H9 (cell line): Measurements from ENCODE around the gene HBP1. TPM values are rescaled to one million over a fixed set of nuclear protein-coding genes. Genes with fewer than 3 reads are reported as not detected.

Experiments
- DNase-seq: peaks from one replicate; pipeline ENCODE4 v3.0.0-alpha.2; 2017
- H2AFZ ChIP-seq: one replicate; pipeline ENCODE4 v1.6.1; 2013; ENCODE audit warnings: mild to moderate bottlenecking, low read length, control low read depth, moderate library complexity
- H2AK5ac ChIP-seq: 2 replicates; pipeline ENCODE4 v1.6.1; 2013; ENCODE audit warnings: low read length, control low read depth, mixed read lengths; ENCODE audit not compliant: insufficient read length
- H2BK120ac ChIP-seq: one replicate; pipeline ENCODE4 v1.6.1; 2013; ENCODE audit warnings: low read depth, mild to moderate bottlenecking, low read length, control low read depth, inconsistent platforms; ENCODE audit not compliant: poor library complexity, severe bottlenecking
- H2BK12ac ChIP-seq: 2 replicates; pipeline ENCODE4 v1.6.1; 2013; ENCODE audit warnings: low read length, control low read depth, mixed read lengths, low read depth; ENCODE audit not compliant: insufficient read length
- H2BK15ac ChIP-seq: 2 replicates; pipeline ENCODE4 v1.6.1; 2013; ENCODE audit warnings: low read depth, low read length, control low read depth
- H2BK20ac ChIP-seq: one replicate; pipeline ENCODE4 v1.6.1; 2013; ENCODE audit warnings: low read depth, mild to moderate bottlenecking, low read length, control low read depth, inconsistent platforms; ENCODE audit not compliant: poor library complexity, severe bottlenecking
- H2BK5ac ChIP-seq: 2 replicates; pipeline ENCODE4 v1.6.1; 2013; ENCODE audit warnings: low read length, control low read depth, mixed read lengths; ENCODE audit not compliant: insufficient read length
- H3K14ac ChIP-seq: 2 replicates; pipeline ENCODE4 v1.6.1; 2013; ENCODE audit warnings: low read length, control low read depth; ENCODE audit not compliant: insufficient read depth
- H3K18ac ChIP-seq: 2 replicates; pipeline ENCODE4 v1.6.1; 2013; ENCODE audit warnings: low read depth, mild to moderate bottlenecking, mixed read lengths, low read length, control low read depth; ENCODE audit not compliant: insufficient read length
- H3K23ac ChIP-seq: 2 replicates; pipeline ENCODE4 v1.6.1; 2013; ENCODE audit warnings: low read length, control low read depth, mixed read lengths, low read depth; ENCODE audit not compliant: insufficient read length
- H3K23me2 ChIP-seq: 2 replicates; pipeline ENCODE4 v1.6.1; 2013; ENCODE audit warnings: low read depth, mild to moderate bottlenecking, mixed read lengths, low read length, control low read depth; ENCODE audit not compliant: insufficient read length, poor library complexity, severe bottlenecking
- H3K27ac ChIP-seq: 2 replicates; pipeline ENCODE4 v1.5.1; 2013; ENCODE audit warnings: low read length, control low read depth, mixed read lengths, low read depth; ENCODE audit not compliant: insufficient read length
- H3K27me3 ChIP-seq: 2 replicates; pipeline ENCODE4 v1.6.1; 2013; ENCODE audit warnings: low read length, control low read depth, inconsistent platforms; ENCODE audit not compliant: insufficient read depth
- H3K4ac ChIP-seq: 2 replicates; pipeline ENCODE4 v1.6.1; 2013; ENCODE audit warnings: low read depth, mild to moderate bottlenecking, control low read depth, inconsistent platforms, low read length, moderate library complexity
- H3K4me1 ChIP-seq: 2 replicates; pipeline ENCODE4 v1.6.1; 2013; ENCODE audit warnings: low read length, control low read depth, inconsistent platforms; ENCODE audit not compliant: insufficient read depth
- H3K4me2 ChIP-seq: 2 replicates; pipeline ENCODE4 v1.6.1; 2013; ENCODE audit warnings: low read length, control low read depth, mixed read lengths; ENCODE audit not compliant: insufficient read length, insufficient read depth
- H3K56ac ChIP-seq: 2 replicates; pipeline ENCODE4 v1.6.1; 2013; ENCODE audit warnings: low read depth, mild to moderate bottlenecking, mixed read lengths, low read length, control low read depth; ENCODE audit not compliant: insufficient read length
- H3K79me1 ChIP-seq: 2 replicates; pipeline ENCODE4 v1.6.1; 2013; ENCODE audit warnings: low read depth, mild to moderate bottlenecking, moderate library complexity, low read length, control low read depth, inconsistent platforms; ENCODE audit not compliant: insufficient read depth, poor library complexity, severe bottlenecking
- H3K79me2 ChIP-seq: 2 replicates; pipeline ENCODE4 v1.6.1; 2013; ENCODE audit warnings: low read length, control low read depth, inconsistent platforms; ENCODE audit not compliant: insufficient read depth
- H3K9ac ChIP-seq: 2 replicates; pipeline ENCODE4 v1.6.1; 2013; ENCODE audit warnings: low read length, control low read depth, mixed read lengths; ENCODE audit not compliant: insufficient read length; ENCODE audit errors: extremely low read depth
- H3K9me3 ChIP-seq: one replicate; pipeline ENCODE4 v1.6.1; 2013; ENCODE audit warnings: low read depth, low read length, inconsistent platforms; ENCODE audit not compliant: control insufficient read depth
- H3T11ph ChIP-seq: one replicate; pipeline ENCODE4 v1.6.1; 2013; ENCODE audit warnings: mild to moderate bottlenecking, low read length, control low read depth, inconsistent platforms
- H4K20me1 ChIP-seq: one replicate; pipeline ENCODE4 v1.6.1; 2013; ENCODE audit not compliant: control insufficient read depth, insufficient read length, insufficient read depth
- H4K5ac ChIP-seq: 2 replicates; pipeline ENCODE4 v1.6.1; 2013; ENCODE audit warnings: low read depth, mild to moderate bottlenecking, mixed read lengths, low read length, control low read depth; ENCODE audit not compliant: insufficient read length
- H4K8ac ChIP-seq: replicated peaks from 2 replicates; pipeline ENCODE4 v1.6.1; 2013; ENCODE audit warnings: low read length, control low read depth, mixed read lengths, low read depth; ENCODE audit not compliant: insufficient read length
- H4K91ac ChIP-seq: 2 replicates; pipeline ENCODE4 v1.6.1; 2013; ENCODE audit warnings: low read depth, mild to moderate bottlenecking, moderate library complexity, mixed read lengths, low read length, control low read depth; ENCODE audit not compliant: insufficient read length
- H3K27ac Mint-ChIP-seq, 3 experiments: 2 replicates in 2 of 3; 3 replicates in 1 of 3; pipeline ENCODE4 v1.8.0; 2020 to 2021; ENCODE audit warnings: mixed read lengths in 3 of 3, mild to moderate bottlenecking in 1 of 3, moderate library complexity in 1 of 3
- H3K27me3 Mint-ChIP-seq: 2 replicates; pipeline ENCODE4 v1.8.0; 2021; ENCODE audit warnings: low read depth, mild to moderate bottlenecking, moderate library complexity, mixed read lengths
- H3K36me3 Mint-ChIP-seq, 3 experiments: 2 replicates in 2 of 3; 3 replicates in 1 of 3; pipeline ENCODE4 v1.8.0; 2020 to 2021; ENCODE audit warnings: low read depth in 3 of 3, mixed read lengths in 3 of 3; ENCODE audit not compliant: insufficient read depth in 1 of 3
- H3K4me1 Mint-ChIP-seq, 2 experiments: 2 replicates each; pipeline ENCODE4 v1.8.0; 2020; ENCODE audit warnings: mixed read lengths in 2 of 2
- H3K4me3 Mint-ChIP-seq, 2 experiments: 2 replicates in 1 of 2; 3 replicates in 1 of 2; pipeline ENCODE4 v1.8.0; 2020 to 2021; ENCODE audit warnings: mild to moderate bottlenecking in 2 of 2, mixed read lengths in 2 of 2, moderate library complexity in 1 of 2
- H3K9me3 Mint-ChIP-seq, 2 experiments: 2 replicates in 1 of 2; 3 replicates in 1 of 2; pipeline ENCODE4 v1.8.0; 2020; ENCODE audit warnings: mild to moderate bottlenecking in 2 of 2, mixed read lengths in 2 of 2, moderate library complexity in 1 of 2
- CTCF ChIP-seq: fragments of 200-600 bp; sonication (generic); conservative IDR thresholded peaks from 3 replicates; pipeline ENCODE4 v1.8.0; 2021; ENCODE audit warnings: antibody characterized with exemption, mild to moderate bottlenecking
- WGBS: extraction: QIAGEN DNeasy Blood & Tissue Kit; methylation state at CpG from one replicate; pipeline ENCODE4 v1.1.7; 2013; ENCODE audit warnings: missing lambda C conversion rate, low lambda C conversion rate, mixed read lengths; ENCODE audit not compliant: insufficient read length; ENCODE audit errors: extremely low coverage; 5-methylcytosine and 5-hydroxymethylcytosine counted together
- total RNA-seq: library from RNA; stranded (reverse); gene quantifications from 2 replicates; pipeline ENCODE4 v1.2.1, GENCODE V29; 2021

HBP1 gene
- total RNA-seq, 1 experiment from 2014 or later = 27.6 TPM

- H3T11ph ChIP-seq = no peak overlapping the region
- H4K8ac ChIP-seq = no peak overlapping the region
- Mint-ChIP-seq H3K27ac (no peak overlapping the region), H3K4me1 (peaks cover 0 to 4% of the 10 kb centered on the region in 2 experiments; a peak in 2 of 4 replicates), H3K9me3 (no peaks in the 10 kb centered on the region), H3K4me3 (no peak overlapping the region), H3K36me3 (peaks cover 9 to 51% (median 41%) of the 10 kb centered on the region in 3 experiments; a peak in 6 of 7 replicates), H3K27me3 (no peaks in the 10 kb centered on the region)
- H2BK120ac ChIP-seq = no peak overlapping the region
- no peaks in the 10 kb centered on the region for H4K20me1 ChIP-seq
- no peaks in the 10 kb centered on the region for H3K27me3 ChIP-seq
- H4K91ac ChIP-seq = no peak overlapping the region
- H3K23ac ChIP-seq = no peak overlapping the region
- H3K27ac ChIP-seq = no peak overlapping the region
- no peak for TF ChIP-seq CTCF
- H3K18ac ChIP-seq = no peak overlapping the region
- H3K79me1 ChIP-seq = no peaks in the 10 kb centered on the region
- H2AK5ac ChIP-seq = no peak overlapping the region
- H3K23me2 ChIP-seq = no peaks in the 10 kb centered on the region
- H3K56ac ChIP-seq = no peak overlapping the region
- no peak overlapping the region for H2BK12ac ChIP-seq
- H2BK20ac ChIP-seq = no peak overlapping the region
- no peak overlapping the region for H3K14ac ChIP-seq
- DNase-seq = no peak
- no peaks in the 10 kb centered on the region for H3K79me2 ChIP-seq
- H3K4me1 ChIP-seq = no peaks in the 10 kb centered on the region
- no peak overlapping the region for H3K9ac ChIP-seq
- no peak overlapping the region for H3K4me2 ChIP-seq
- no peak overlapping the region for H2AFZ ChIP-seq
- no peak overlapping the region for H3K4ac ChIP-seq
- no peaks in the 10 kb centered on the region for H3K9me3 ChIP-seq
- no peak overlapping the region for H4K5ac ChIP-seq
- no CpG with 5 or more reads among the region's 2 CpGs for WGBS
- H2BK15ac ChIP-seq = no peak overlapping the region
- H2BK5ac ChIP-seq = no peak overlapping the region
Measured at GRCh38 chr7:107190090-107190489, 21.3 kb downstream of the HBP1 start.
